ENCODE measurements around the gene MYO10. TPM values are rescaled to one million over a fixed set of nuclear protein-coding genes. Genes with fewer than 3 reads are reported as not detected.

The MYO10 gene
- polyA plus RNA-seq, 12 donors, result 20.3 to 40.0 (median 29.8) TPM; not detected in 1

DNA sequence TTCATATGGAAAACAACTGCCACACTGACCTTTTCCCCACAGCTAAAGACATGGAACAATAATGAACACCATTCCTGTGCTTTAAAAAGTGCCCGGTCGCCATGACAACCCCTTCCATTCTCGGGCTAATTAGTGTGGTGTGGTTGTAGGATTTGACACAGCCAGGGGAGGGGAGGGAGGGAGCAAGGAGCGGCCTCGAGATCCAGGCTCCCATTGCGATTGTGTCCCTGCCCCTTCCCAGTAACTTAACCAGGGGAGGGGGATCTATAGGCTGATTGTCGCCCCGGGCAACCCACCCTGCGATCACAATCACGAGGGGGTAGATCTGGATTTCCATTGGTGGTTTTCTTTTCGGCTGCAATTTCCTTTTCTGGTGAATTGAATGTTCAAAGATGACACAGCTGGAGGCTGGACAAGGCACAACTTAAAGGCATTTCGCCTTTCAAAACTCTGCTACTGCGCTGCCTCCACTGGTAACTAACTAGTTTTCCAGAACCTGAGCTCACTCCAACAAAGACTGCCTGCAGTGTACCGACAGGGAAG, 222.6 kb downstream of the MYO10 start:
- peak; percentile 59 for DNase-seq

GRCh38 chr5:16712620-16713019, 223.5 kb downstream of the MYO10 start:
- DNase-seq, result no peak

DNA sequence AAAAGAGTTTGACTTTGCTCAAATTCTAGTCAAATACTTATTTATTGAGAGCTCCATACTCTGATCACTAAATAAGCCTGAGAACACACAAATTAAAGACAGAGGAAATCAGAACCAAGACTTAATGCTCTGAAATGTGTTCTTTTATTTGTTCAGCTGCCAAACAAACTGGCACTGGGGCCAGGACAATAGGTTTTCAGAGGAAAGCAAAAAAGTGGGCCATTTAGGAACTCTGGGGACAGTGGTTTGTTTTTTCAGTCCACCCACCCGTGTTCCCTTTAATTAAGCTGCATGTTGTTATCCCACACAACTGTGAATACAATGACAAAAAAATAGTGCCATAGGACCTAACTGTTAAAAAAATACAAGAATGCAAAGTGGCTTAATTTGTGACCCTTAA, 223.9 kb downstream of the MYO10 start:
- DNase-seq, result no peak

- no peak for DNase-seq
Measured at GRCh38 chr5:16709691-16710433, 226.2 kb downstream of the MYO10 start.

- DNase-seq, result no peak
Measured at GRCh38 chr5:16707869-16708192, 228.3 kb downstream of the MYO10 start.

- no peak for DNase-seq
Measured at GRCh38 chr5:16707168-16707868, 228.8 kb downstream of the MYO10 start.

DNA sequence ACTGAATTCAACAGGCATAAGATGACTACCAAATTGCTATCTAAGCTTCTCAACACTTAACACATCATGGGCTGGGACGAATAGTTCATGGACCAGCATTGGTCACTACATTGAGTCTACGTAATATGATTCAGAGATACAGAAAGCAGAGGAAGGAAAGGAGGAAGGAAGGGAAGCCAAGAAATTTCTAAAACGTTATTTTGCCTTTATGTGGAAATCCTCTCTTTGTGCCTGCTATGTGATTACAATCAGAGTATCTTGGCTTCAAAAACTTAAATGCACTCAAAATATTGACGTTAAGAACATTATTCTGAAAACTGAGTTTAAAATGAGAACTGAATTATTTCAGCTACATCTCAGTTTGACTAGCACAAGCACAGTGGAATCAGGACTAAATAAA, 231.1 kb downstream of the MYO10 start:
- no peak for DNase-seq

DNA sequence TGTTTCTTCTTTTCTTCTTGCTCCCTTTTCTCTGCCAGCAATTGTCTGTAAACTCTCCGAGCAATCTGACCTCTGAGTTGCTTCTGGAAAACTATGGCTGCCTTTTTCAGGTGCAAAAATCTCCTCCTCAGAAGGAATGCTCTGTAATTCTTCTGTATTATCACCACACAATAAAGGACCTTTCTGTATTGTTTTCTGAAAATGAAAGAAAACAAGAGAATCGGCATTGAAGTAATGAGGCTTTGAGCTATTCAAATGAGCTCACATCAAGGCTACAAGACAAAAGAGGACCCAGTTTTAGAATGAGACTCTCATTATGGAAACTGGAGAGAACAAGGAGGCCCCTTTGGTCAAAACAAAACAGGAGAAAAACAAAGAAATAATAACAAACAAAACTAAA, 233.1 kb downstream of the MYO10 start:
- no peak for DNase-seq

GRCh38 chr5:16701134-16702099, 234.7 kb downstream of the MYO10 start:
- no peak for DNase-seq

- DNase-seq, result no peak
Measured at GRCh38 chr5:16700081-16700480, 236.0 kb downstream of the MYO10 start.

- DNase-seq, result no peak
Measured at GRCh38 chr5:16695779-16696178, 240.3 kb downstream of the MYO10 start.

DNA sequence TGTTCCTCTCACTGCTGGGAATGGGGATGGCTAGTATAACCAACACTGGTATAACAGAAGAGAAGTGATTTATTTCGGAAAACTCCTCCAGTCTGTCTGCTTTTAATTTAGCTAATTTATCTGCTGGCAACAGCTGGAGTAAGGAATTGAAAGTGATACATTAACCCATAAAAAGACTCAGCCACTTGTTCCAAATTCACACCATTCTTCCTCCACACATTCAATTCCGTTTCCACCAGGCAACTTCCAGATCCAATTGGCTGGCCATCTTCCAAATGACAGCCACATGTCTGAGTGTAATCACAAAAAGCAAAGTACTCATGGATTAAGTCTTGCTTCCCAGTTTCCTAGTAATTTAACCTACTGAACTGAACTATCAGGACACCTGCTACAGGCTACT, 242.2 kb downstream of the MYO10 start:
- DNase-seq, result no peak

GRCh38 chr5:16691731-16692130, 244.4 kb downstream of the MYO10 start:
- DNase-seq, result no peak

DNA sequence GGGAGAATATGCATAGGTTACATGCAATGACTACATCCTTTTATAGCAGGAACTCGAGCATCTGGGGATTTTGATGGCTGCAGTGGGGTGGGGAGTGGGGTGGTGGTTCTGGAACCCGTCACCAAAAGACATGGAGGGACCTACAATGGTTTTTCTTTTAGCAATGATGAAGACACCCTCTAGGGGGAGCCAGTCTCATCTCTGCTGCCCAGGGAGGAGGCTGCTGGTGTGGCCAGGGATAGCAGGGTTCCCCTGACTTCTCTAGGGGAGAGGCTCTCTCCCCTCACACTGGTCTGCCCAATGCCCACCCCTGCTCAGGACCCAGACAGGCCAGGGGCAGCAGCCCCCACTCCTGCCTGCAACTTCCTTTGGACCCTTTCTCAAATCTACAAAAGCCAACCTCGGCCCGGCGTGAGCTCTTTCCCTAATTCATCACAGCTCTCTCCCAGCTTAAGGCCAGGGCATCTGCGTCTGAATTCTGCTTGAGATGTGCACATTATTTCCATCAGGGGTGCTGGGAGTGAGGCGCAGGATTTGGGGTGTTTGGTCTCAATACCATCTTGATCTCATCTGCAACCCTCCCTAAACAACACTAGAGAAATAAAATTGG, 245.7 kb downstream of the MYO10 start:
- DNase-seq, result no peak

- DNase-seq, result no peak
Measured at GRCh38 chr5:16687898-16688297, 248.2 kb downstream of the MYO10 start.

- no peak for DNase-seq
Measured at GRCh38 chr5:16685069-16685468, 251.0 kb downstream of the MYO10 start.

GRCh38 chr5:16681876-16682275, 254.2 kb downstream of the MYO10 start:
- no peak for DNase-seq

DNA sequence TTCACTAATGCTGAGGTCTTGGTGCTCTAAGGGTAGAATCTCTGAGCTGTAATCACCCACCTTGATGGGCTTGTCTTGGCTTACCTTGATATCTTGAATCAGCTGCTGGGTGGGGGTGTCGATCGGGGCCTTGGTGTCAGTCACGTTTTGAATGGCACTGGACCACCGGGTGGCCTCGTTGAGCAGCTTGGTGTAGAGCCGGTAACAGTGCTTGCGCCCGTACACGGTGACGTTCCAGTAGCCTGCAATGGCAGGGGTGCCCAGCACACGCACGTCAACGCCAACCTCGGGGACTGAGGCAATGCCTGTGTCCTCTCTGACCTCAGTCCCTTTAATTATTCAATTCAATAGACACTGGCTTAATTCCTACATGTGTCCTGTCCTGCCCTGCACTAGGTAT, 256.2 kb downstream of the MYO10 start:
- DNase-seq, result no peak

- DNase-seq, result no peak
Measured at GRCh38 chr5:16679190-16679589, 256.9 kb downstream of the MYO10 start.

DNA sequence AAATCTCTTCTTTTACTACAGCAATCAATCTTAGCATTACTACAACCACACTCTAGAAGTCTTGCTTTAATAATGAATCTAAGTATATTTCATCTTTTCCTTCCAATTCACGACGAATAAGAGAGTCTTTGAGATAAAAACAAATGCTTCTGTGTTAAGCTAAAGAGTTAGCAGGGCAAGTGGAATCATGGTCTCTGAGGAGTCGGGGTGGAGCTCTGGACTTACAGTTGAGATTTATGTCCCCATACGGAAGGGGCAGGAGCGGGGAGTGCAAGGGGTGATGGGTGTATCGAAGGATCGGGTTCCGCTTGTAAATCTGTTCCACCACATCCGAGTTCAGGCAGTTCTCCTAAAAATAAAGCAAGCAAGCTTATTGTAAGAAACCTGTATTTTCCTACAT, 260.3 kb downstream of the MYO10 start:
- no peak for DNase-seq

DNA sequence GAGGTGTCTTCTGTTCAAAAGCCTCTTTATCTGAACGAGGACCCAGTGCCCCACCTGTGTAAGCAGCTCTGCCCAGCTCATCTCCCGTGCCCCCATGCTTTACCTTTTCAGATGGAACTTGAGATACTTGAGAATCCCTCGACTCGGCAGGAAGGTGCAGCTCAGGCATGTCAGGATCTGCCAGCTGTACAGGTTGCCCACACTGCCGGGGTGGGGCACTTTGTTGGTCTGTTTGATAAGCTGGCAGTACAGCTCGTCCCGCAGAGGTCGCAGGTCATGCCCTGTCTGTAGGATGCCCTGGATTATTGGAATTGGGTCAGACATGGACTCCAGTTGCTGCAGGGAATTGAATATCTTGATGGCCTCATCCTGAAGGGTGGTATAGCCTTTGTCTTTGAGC, 261.3 kb downstream of the MYO10 start:
- no peak for DNase-seq

Measured in muscle of arm (tissue), 12 donors.